Neural progenitor cell (in vitro differentiated cells): ENCODE data around the gene NFIA. TPM values are rescaled to one million over a fixed set of nuclear protein-coding genes. Genes with fewer than 3 reads are reported as not detected.
A peak's percentile ranks its signal among the peaks of the same experiment; 100 is the strongest.

Experiments
- DNase-seq: peaks from one replicate; pipeline ENCODE4 v3.0.0-alpha.2; 2016; ENCODE audit warnings: low spot score
- H2AFZ ChIP-seq: fragments of 200-600 bp; sonication (generic); replicated peaks from 2 replicates; pipeline ENCODE4 v1.6.1; 2016; ENCODE audit warnings: antibody characterized with exemption
- H3F3A ChIP-seq: fragments of 200-600 bp; sonication (generic); 2 replicates; pipeline ENCODE4 v1.6.1; 2016; ENCODE audit warnings: antibody characterized with exemption, low read depth
- H3K27ac ChIP-seq: fragments of 200-600 bp; sonication (generic); 2 replicates; pipeline ENCODE4 v1.5.1; 2016; ENCODE audit warnings: mild to moderate bottlenecking
- H3K27me3 ChIP-seq: fragments of 200-600 bp; sonication (generic); 2 replicates; pipeline ENCODE4 v1.6.1; 2016; ENCODE audit warnings: mild to moderate bottlenecking, moderate library complexity
- H3K36me3 ChIP-seq: fragments of 200-600 bp; sonication (generic); 2 replicates; pipeline ENCODE4 v1.5.1; 2016
- H3K4me1 ChIP-seq: fragments of 200-600 bp; sonication (generic); 2 replicates; pipeline ENCODE4 v1.6.1; 2016; ENCODE audit warnings: mixed run types
- H3K4me2 ChIP-seq: fragments of 200-600 bp; sonication (generic); 2 replicates; pipeline ENCODE4 v1.6.1; 2016
- H3K4me3 ChIP-seq: fragments of 200-600 bp; sonication (generic); 2 replicates; pipeline ENCODE4 v1.5.1; 2016
- H3K79me2 ChIP-seq: fragments of 200-600 bp; sonication (generic); 2 replicates; pipeline ENCODE4 v1.6.1; 2016; ENCODE audit warnings: low read depth
- H3K9ac ChIP-seq: fragments of 200-600 bp; sonication (generic); 2 replicates; pipeline ENCODE4 v1.6.1; 2016
- H3K9me3 ChIP-seq: fragments of 200-600 bp; sonication (generic); 2 replicates; pipeline ENCODE4 v1.5.1; 2016; ENCODE audit warnings: low read depth
- H4K20me1 ChIP-seq: fragments of 200-600 bp; sonication (generic); 2 replicates; pipeline ENCODE4 v1.6.1; 2016; ENCODE audit warnings: low read depth
- H3K27ac Mint-ChIP-seq: 3 replicates; pipeline ENCODE4 v1.8.0; 2021; ENCODE audit warnings: mixed read lengths
- H3K27me3 Mint-ChIP-seq: 2 replicates; pipeline ENCODE4 v1.8.0; 2022; ENCODE audit warnings: low read depth, mild to moderate bottlenecking, inconsistent platforms, moderate library complexity, mixed read lengths; ENCODE audit not compliant: insufficient read depth
- H3K36me3 Mint-ChIP-seq: 3 replicates; pipeline ENCODE4 v1.8.0; 2021; ENCODE audit warnings: mixed read lengths
- H3K4me1 Mint-ChIP-seq: 3 replicates; pipeline ENCODE4 v1.8.0; 2021; ENCODE audit warnings: mixed read lengths
- H3K4me3 Mint-ChIP-seq: 3 replicates; pipeline ENCODE4 v1.8.0; 2021; ENCODE audit warnings: mild to moderate bottlenecking, moderate library complexity, mixed read lengths
- H3K9me3 Mint-ChIP-seq: 3 replicates; pipeline ENCODE4 v1.8.0; 2020; ENCODE audit warnings: mixed read lengths
- EZH2 ChIP-seq: fragments of 200-600 bp; sonication (generic); IDR thresholded peaks from 2 replicates; pipeline ENCODE4 v1.6.1; 2017; ENCODE audit warnings: antibody characterized with exemption, mild to moderate bottlenecking, moderate library complexity
- EZH2phosphoT487 ChIP-seq: fragments of 200-600 bp; sonication (generic); IDR thresholded peaks from 2 replicates; pipeline ENCODE4 v1.6.1; 2017; ENCODE audit warnings: antibody characterized with exemption
- total RNA-seq: library from RNA; depleted of rRNA; stranded (reverse); fragments of >200 nt; gene quantifications from 2 replicates; pipeline ENCODE4 v1.2.3, GENCODE V29; 2015; ENCODE audit warnings: low replicate concordance
- TF ChIP-seq, protein P1 (sequence below): fragments of 200-600 bp; sonication (generic); IDR thresholded peaks from 2 replicates; pipeline ENCODE4 v1.5.1; 2017; ENCODE audit warnings: antibody characterized with exemption, mild to moderate bottlenecking

Gene NFIA
- total RNA-seq, 1 donor from 2014 or later: 5.3 TPM

DNA sequence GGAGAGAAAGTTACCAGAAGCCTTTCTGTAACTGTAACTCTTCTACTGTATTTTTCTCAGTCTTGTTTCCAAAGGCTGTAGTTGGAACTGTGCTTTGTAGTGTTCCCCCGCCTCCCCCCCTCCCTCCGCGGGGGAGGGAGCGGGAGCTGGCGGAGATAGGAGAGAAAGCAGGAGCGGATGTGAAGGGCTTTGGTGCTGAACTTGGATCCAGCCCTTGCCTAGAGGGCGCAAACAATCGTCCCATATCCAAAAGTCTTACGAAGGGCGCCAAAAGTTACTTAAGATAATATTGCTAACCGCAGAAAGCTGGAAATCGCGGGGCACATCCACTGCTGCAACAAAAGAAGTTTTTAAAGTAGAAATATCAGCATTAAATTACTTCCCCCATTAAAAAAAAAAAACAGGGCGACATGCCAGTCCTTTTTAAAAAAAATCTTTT is 2.4 kb upstream of the NFIA start:
- DNase-seq: peak; percentile 60
- peak overlapping the region; percentile 90 for H3K4me3 Mint-ChIP-seq
- Histone ChIP-seq H3K27ac (no peak overlapping the region), H3K79me2 (no peaks in the 10 kb centered on the region), H3K4me1 (peaks cover 20% of the 10 kb centered on the region), H2AFZ (no peak overlapping the region), H3K27me3 (peaks cover 91% of the 10 kb centered on the region), H4K20me1 (peaks cover 46% of the 10 kb centered on the region), H3K4me3 (no peak overlapping the region), H3K4me2 (no peak overlapping the region), H3K9ac (no peak overlapping the region), H3K36me3 (no peaks in the 10 kb centered on the region), H3F3A (peaks cover 65% of the 10 kb centered on the region), H3K9me3 (no peaks in the 10 kb centered on the region)
- H3K27ac Mint-ChIP-seq: peak overlapping the region; percentile 62
- peaks cover 32% of the 10 kb centered on the region for H3K27me3 Mint-ChIP-seq
- peaks cover 6% of the 10 kb centered on the region for H3K36me3 Mint-ChIP-seq
- peaks cover 3% of the 10 kb centered on the region for H3K9me3 Mint-ChIP-seq
- peaks cover 53% of the 10 kb centered on the region for H3K4me1 Mint-ChIP-seq
- TF ChIP-seq, protein P1, sequence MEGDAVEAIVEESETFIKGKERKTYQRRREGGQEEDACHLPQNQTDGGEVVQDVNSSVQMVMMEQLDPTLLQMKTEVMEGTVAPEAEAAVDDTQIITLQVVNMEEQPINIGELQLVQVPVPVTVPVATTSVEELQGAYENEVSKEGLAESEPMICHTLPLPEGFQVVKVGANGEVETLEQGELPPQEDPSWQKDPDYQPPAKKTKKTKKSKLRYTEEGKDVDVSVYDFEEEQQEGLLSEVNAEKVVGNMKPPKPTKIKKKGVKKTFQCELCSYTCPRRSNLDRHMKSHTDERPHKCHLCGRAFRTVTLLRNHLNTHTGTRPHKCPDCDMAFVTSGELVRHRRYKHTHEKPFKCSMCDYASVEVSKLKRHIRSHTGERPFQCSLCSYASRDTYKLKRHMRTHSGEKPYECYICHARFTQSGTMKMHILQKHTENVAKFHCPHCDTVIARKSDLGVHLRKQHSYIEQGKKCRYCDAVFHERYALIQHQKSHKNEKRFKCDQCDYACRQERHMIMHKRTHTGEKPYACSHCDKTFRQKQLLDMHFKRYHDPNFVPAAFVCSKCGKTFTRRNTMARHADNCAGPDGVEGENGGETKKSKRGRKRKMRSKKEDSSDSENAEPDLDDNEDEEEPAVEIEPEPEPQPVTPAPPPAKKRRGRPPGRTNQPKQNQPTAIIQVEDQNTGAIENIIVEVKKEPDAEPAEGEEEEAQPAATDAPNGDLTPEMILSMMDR: no peak
- TF ChIP-seq EZH2phosphoT487 (no peak), EZH2 (peak; percentile 50)

DNA sequence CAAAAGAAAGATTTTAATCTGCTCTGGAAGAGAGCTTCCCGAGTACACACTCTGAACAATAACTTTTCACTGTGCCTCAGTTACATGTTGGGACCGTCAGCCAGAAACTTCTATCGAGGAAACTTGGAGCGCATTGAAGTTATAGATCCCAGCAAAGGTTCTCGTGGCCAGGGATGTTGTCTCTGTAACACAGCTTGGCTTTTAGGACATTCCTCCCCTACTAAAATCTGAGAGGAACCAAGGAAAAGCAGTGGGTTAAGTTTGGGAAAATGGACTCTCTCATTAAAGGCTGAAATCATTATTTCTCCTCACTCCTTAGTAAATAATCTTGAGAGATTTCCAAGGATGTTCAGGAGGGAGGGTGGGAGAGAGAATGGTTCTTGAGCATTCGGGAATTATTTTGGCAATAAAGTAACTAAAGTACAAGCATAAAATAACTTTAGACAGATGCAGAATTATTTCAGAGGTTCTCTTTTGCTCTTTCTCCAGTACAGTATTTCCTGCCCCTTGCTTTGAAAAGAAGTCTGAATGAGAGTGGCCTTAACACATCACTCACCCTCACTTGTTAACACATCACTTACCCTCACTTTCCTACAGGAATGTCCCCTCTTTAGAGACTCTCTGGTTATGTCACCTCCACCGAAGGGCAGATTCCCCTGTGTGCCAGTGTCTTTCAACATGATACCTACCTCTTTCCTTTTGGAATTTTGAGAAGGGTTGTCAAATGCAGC is 1.8 kb upstream of the NFIA start:
- Histone ChIP-seq H3K27ac (no peak overlapping the region), H3K4me3 (no peak overlapping the region), H3K9ac (no peak overlapping the region), H3K9me3 (no peaks in the 10 kb centered on the region), H3K36me3 (no peaks in the 10 kb centered on the region), H3K4me2 (no peak overlapping the region), H3K27me3 (peaks cover 91% of the 10 kb centered on the region), H3F3A (peaks cover 65% of the 10 kb centered on the region), H3K4me1 (peaks cover 20% of the 10 kb centered on the region), H2AFZ (no peak overlapping the region), H3K79me2 (no peaks in the 10 kb centered on the region), H4K20me1 (peaks cover 46% of the 10 kb centered on the region)
- H3K4me1 Mint-ChIP-seq: peaks cover 53% of the 10 kb centered on the region
- H3K9me3 Mint-ChIP-seq: peaks cover 3% of the 10 kb centered on the region
- peaks cover 34% of the 10 kb centered on the region for H3K27me3 Mint-ChIP-seq
- no peak for DNase-seq
- peaks cover 6% of the 10 kb centered on the region for H3K36me3 Mint-ChIP-seq
- TF ChIP-seq, protein P1: no peak
- TF ChIP-seq EZH2: peak; percentile 55
- TF ChIP-seq EZH2phosphoT487: no peak
- H3K4me3 Mint-ChIP-seq: peak overlapping the region; percentile 90
- no peak overlapping the region for H3K27ac Mint-ChIP-seq

DNA sequence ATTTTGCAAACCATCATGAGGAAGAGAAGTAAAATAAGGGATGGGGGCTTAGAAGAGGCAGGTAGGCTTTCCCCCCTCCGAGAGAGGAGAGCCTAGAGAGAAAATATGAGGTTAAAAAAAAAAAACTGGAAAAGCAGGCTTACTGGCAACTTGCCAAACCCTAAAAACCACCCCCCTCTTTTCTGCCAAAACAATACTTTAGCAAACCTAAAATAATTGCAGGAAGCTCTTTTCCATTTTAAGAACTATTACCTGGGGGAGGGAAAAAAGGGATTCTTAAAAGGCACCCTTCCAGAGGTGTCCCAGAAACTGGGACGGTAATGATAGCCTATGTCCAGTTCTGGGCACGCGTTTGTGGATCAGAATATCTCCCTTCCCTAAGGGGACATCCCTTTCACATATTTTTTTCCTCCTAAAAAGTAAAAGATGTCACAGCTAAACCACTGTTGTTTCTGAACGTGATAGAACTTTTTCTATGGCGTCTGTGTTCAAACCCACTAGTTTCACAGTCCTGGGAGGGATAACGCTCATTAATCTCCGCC is 1.1 kb upstream of the NFIA start:
- Histone ChIP-seq H3K79me2 (no peaks in the 10 kb centered on the region), H3K9ac (no peak overlapping the region), H3K9me3 (no peaks in the 10 kb centered on the region), H3K27ac (no peak overlapping the region), H4K20me1 (peaks cover 46% of the 10 kb centered on the region), H3K27me3 (peaks cover 91% of the 10 kb centered on the region), H3K4me1 (peaks cover 19% of the 10 kb centered on the region), H3K4me3 (peak overlapping the region; percentile 64), H3F3A (peaks cover 61% of the 10 kb centered on the region), H3K36me3 (no peaks in the 10 kb centered on the region), H2AFZ (no peak overlapping the region), H3K4me2 (peak overlapping the region; percentile 96)
- no peak for DNase-seq
- TF ChIP-seq EZH2phosphoT487 (no peak), EZH2 (peak; percentile 10)
- TF ChIP-seq, protein P1: no peak
- Mint-ChIP-seq H3K36me3 (peaks cover 6% of the 10 kb centered on the region), H3K4me3 (peak overlapping the region; percentile 90), H3K27ac (peak overlapping the region; percentile 72), H3K27me3 (peaks cover 36% of the 10 kb centered on the region), H3K9me3 (peaks cover 3% of the 10 kb centered on the region), H3K4me1 (peaks cover 50% of the 10 kb centered on the region)
